GM12864 (cell line): Measurements from ENCODE around the gene ZPLD1.

Source experiments
- DNase-seq: peaks from one replicate; pipeline ENCODE4 v3.0.0-alpha.2; 2011; ENCODE audit warnings: low read depth
- H3K4me3 ChIP-seq: 2 replicates; pipeline ENCODE4 v1.5.1; 2011; ENCODE audit warnings: mild to moderate bottlenecking, low read depth, low read length, control low read depth
- CTCF ChIP-seq: IDR thresholded peaks from 2 replicates; pipeline ENCODE4 v1.5.1; 2011; ENCODE audit warnings: low read depth, mild to moderate bottlenecking, moderate library complexity, low read length, control low read depth, inconsistent platforms; ENCODE audit errors: missing control alignments

Gene ZPLD1

GRCh38 chr3:102444101-102444500, 9.3 kb downstream of the ZPLD1 start:
- no peak overlapping the region for H3K4me3 ChIP-seq
- TF ChIP-seq CTCF: no peak
- no peak for DNase-seq

DNA sequence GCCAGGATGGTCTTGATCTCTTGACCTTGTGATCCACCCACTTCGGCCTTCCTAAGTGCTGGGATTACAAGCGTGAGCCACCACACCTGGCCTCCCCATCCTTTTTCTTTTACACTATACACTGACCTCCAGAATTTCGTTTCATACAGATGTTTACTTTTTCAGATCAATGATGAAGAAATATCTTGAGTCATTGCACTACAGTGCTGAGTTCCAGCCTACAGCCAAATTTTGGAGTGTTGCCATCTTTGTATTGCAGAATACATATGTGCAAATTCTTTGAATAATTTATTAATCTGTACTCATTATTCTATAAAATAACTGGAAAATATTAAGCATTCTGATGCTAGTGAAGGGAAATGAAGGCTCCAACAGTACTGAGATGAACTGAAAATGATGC, 12.5 kb downstream of the ZPLD1 start:
- DNase-seq: no peak
- no peak for TF ChIP-seq CTCF
- H3K4me3 ChIP-seq: no peak overlapping the region

DNA sequence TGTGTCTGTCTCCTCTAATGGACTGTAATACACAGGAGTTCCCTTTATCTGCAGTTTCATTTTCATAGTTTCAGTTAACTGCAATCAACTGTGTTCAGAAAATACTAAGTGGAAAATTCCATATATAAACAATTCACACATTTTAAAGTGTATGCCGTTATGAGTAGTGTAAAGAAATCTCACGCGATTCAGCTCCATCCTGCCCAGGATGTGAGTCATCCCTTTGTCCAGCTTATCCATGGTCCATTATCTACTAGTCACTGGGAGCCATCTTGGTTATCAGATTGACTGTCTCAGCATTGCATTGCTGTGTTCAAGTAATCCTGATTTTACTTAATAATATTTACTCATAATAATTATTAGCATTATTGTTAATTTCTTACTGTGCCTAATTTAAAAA, 14.5 kb downstream of the ZPLD1 start:
- H3K4me3 ChIP-seq: no peak overlapping the region
- no peak for TF ChIP-seq CTCF
- DNase-seq: no peak

DNA sequence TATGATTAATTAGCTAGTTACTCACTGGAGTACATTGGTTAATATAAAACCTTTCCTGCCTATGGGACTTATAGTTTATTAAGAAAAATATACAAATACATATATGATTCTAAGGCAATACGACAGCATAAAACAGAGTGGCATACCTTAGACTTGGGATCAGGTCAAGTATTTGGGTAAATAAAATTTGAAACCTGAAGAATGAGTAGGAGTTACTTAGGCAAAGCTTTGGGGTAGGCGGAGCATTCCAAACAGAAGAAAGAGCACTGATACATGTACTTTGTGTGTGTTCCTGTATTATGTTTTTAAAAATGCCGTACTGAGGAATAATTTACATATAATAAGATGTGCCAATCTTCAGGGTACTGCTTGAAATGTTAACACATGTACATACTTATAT, 15.1 kb downstream of the ZPLD1 start:
- DNase-seq: no peak
- H3K4me3 ChIP-seq: no peak overlapping the region
- no peak for TF ChIP-seq CTCF

GRCh38 chr3:102450976-102451375, 16.2 kb downstream of the ZPLD1 start:
- no peak for DNase-seq
- H3K4me3 ChIP-seq: no peak overlapping the region
- TF ChIP-seq CTCF: no peak

GRCh38 chr3:102451543-102451942, 16.7 kb downstream of the ZPLD1 start:
- no peak for DNase-seq
- no peak overlapping the region for H3K4me3 ChIP-seq
- no peak for TF ChIP-seq CTCF

- no peak for DNase-seq
- no peak overlapping the region for H3K4me3 ChIP-seq
- TF ChIP-seq CTCF: no peak
Measured at GRCh38 chr3:102454181-102454580, 19.4 kb downstream of the ZPLD1 start.
